MM.1S (cell line): Measurements from ENCODE around the gene GBX1.

Source experiments
- DNase-seq: peaks from one replicate; pipeline ENCODE4 v3.0.0-alpha.2; 2015
- H2AFZ ChIP-seq: fragments of 300-600 bp; sonication (generic); 2 replicates; pipeline ENCODE4 v1.6.0; 2016; ENCODE audit warnings: antibody characterized with exemption, low read length
- H3F3A ChIP-seq: fragments of 300-600 bp; sonication (generic); 2 replicates; pipeline ENCODE4 v1.6.1; 2016; ENCODE audit warnings: mild to moderate bottlenecking, antibody characterized with exemption, low read length, moderate library complexity, mixed read lengths; ENCODE audit not compliant: insufficient read depth
- H3K27ac ChIP-seq: fragments of 300-600 bp; sonication (generic); 2 replicates; pipeline ENCODE4 v1.5.1; 2016; ENCODE audit warnings: mild to moderate bottlenecking, low read length
- H3K27me3 ChIP-seq: fragments of 300-600 bp; sonication (generic); replicated peaks from 2 replicates; pipeline ENCODE4 v1.6.0; 2016; ENCODE audit warnings: low read length; ENCODE audit not compliant: insufficient read depth
- H3K36me3 ChIP-seq: fragments of 300-600 bp; sonication (generic); replicated peaks from 2 replicates; pipeline ENCODE4 v1.6.1; 2016; ENCODE audit warnings: mild to moderate bottlenecking, low read length, mixed read lengths; ENCODE audit not compliant: insufficient read depth
- H3K4me1 ChIP-seq: fragments of 300-600 bp; sonication (generic); 2 replicates; pipeline ENCODE4 v1.6.1; 2016; ENCODE audit warnings: low read length, mixed read lengths
- H3K4me2 ChIP-seq: fragments of 300-600 bp; sonication (generic); 2 replicates; pipeline ENCODE4 v1.6.0; 2016; ENCODE audit warnings: low read depth, low read length
- H3K4me3 ChIP-seq: fragments of 300-600 bp; sonication (generic); 2 replicates; pipeline ENCODE4 v1.5.1; 2016; ENCODE audit warnings: low read length, mixed read lengths
- H3K79me2 ChIP-seq: fragments of 300-600 bp; sonication (generic); 2 replicates; pipeline ENCODE4 v1.6.1; 2016; ENCODE audit warnings: mixed run types, low read length, mixed read lengths
- H3K9ac ChIP-seq: fragments of 300-600 bp; sonication (generic); 2 replicates; pipeline ENCODE4 v1.6.1; 2016; ENCODE audit warnings: low read length, mixed read lengths
- H3K9me2 ChIP-seq: fragments of 300-600 bp; sonication (generic); replicated peaks from 2 replicates; pipeline ENCODE4 v1.6.1; 2016; ENCODE audit warnings: mild to moderate bottlenecking, low read length, mixed read lengths; ENCODE audit not compliant: insufficient read depth
- H3K9me3 ChIP-seq: fragments of 300-600 bp; sonication (generic); replicated peaks from 2 replicates; pipeline ENCODE4 v1.6.1; 2016; ENCODE audit warnings: mild to moderate bottlenecking, low read length, mixed read lengths; ENCODE audit not compliant: insufficient read depth
- H4K20me1 ChIP-seq: fragments of 300-600 bp; sonication (generic); 2 replicates; pipeline ENCODE4 v1.6.1; 2016; ENCODE audit warnings: mild to moderate bottlenecking, low read length, moderate library complexity, mixed read lengths; ENCODE audit not compliant: insufficient read depth
- EZH2 ChIP-seq: fragments of 300-600 bp; sonication (generic); optimal IDR thresholded peaks from 2 replicates; pipeline ENCODE3; 2017; ENCODE audit warnings: low read depth, mild to moderate bottlenecking, antibody characterized with exemption, low read length, mixed read lengths
- EZH2phosphoT487 ChIP-seq: fragments of 300-600 bp; sonication (generic); IDR thresholded peaks from 2 replicates; pipeline ENCODE4 v1.6.1; 2018; ENCODE audit warnings: antibody characterized with exemption, low read length
- TF ChIP-seq, protein P1 (sequence below): fragments of 300-600 bp; sonication (generic); IDR thresholded peaks from 2 replicates; pipeline ENCODE4 v1.5.1; 2016; ENCODE audit warnings: antibody characterized with exemption, low read length, mixed read lengths

The GBX1 gene

DNA sequence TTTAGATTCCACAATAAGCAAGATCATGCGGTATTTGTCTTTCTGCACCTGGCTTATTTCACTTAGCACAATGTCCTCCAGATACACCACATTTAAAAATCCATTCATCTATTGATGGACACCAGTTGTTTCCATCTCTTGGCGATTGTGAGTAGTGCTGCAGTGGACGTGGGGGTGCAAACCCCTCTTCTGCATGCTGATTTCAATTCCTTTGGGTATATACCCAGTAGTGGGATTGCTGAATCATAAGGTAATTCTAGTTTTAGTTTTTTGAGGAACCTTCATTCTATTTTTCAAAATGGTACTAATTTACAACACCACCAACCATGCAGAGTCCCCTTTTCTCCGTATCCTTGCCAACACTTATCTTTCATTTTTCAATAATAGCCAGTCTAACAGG, 21.5 kb upstream of the GBX1 start:
- no peak for TF ChIP-seq EZH2
- TF ChIP-seq, protein P1, sequence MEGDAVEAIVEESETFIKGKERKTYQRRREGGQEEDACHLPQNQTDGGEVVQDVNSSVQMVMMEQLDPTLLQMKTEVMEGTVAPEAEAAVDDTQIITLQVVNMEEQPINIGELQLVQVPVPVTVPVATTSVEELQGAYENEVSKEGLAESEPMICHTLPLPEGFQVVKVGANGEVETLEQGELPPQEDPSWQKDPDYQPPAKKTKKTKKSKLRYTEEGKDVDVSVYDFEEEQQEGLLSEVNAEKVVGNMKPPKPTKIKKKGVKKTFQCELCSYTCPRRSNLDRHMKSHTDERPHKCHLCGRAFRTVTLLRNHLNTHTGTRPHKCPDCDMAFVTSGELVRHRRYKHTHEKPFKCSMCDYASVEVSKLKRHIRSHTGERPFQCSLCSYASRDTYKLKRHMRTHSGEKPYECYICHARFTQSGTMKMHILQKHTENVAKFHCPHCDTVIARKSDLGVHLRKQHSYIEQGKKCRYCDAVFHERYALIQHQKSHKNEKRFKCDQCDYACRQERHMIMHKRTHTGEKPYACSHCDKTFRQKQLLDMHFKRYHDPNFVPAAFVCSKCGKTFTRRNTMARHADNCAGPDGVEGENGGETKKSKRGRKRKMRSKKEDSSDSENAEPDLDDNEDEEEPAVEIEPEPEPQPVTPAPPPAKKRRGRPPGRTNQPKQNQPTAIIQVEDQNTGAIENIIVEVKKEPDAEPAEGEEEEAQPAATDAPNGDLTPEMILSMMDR: no peak
- no peak for TF ChIP-seq EZH2phosphoT487
- no peaks in the 10 kb centered on the region for H3K9me2 ChIP-seq
- H2AFZ ChIP-seq: no peak overlapping the region
- no peak overlapping the region for H3K4me2 ChIP-seq
- no peak overlapping the region for H3K4me3 ChIP-seq
- no peaks in the 10 kb centered on the region for H4K20me1 ChIP-seq
- no peak for DNase-seq
- no peaks in the 10 kb centered on the region for H3F3A ChIP-seq
- H3K79me2 ChIP-seq: no peaks in the 10 kb centered on the region
- no peaks in the 10 kb centered on the region for H3K4me1 ChIP-seq
- H3K27ac ChIP-seq: no peak overlapping the region
- peaks cover 89% of the 10 kb centered on the region for H3K27me3 ChIP-seq
- H3K9me3 ChIP-seq: no peaks in the 10 kb centered on the region
- H3K9ac ChIP-seq: no peak overlapping the region
- no peaks in the 10 kb centered on the region for H3K36me3 ChIP-seq

DNA sequence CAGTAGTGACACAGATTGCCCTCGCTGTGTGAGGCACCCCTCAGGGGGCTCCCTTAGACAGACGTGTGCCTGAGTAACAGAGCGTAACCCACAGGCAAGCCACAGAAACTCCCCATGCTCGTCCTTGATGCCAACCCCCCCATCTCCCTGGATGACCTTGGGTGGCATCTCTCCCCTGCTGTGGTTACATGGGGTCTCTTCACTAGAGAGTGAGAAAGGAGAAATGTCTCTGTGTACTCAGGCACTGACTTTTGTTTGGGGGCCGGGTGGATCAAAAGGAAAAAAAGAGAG, 20.7 kb upstream of the GBX1 start:
- Histone ChIP-seq H3K9me3 (no peaks in the 10 kb centered on the region), H3K79me2 (no peaks in the 10 kb centered on the region), H3K9me2 (no peaks in the 10 kb centered on the region), H3K27me3 (peaks cover 87% of the 10 kb centered on the region), H3K9ac (no peak overlapping the region), H3F3A (no peaks in the 10 kb centered on the region), H2AFZ (no peak overlapping the region), H3K27ac (no peak overlapping the region), H3K4me3 (no peak overlapping the region), H3K36me3 (no peaks in the 10 kb centered on the region), H3K4me2 (no peak overlapping the region), H3K4me1 (no peaks in the 10 kb centered on the region), H4K20me1 (no peaks in the 10 kb centered on the region)
- TF ChIP-seq EZH2phosphoT487: no peak
- TF ChIP-seq EZH2: no peak
- TF ChIP-seq, protein P1: no peak
- no peak for DNase-seq

DNA sequence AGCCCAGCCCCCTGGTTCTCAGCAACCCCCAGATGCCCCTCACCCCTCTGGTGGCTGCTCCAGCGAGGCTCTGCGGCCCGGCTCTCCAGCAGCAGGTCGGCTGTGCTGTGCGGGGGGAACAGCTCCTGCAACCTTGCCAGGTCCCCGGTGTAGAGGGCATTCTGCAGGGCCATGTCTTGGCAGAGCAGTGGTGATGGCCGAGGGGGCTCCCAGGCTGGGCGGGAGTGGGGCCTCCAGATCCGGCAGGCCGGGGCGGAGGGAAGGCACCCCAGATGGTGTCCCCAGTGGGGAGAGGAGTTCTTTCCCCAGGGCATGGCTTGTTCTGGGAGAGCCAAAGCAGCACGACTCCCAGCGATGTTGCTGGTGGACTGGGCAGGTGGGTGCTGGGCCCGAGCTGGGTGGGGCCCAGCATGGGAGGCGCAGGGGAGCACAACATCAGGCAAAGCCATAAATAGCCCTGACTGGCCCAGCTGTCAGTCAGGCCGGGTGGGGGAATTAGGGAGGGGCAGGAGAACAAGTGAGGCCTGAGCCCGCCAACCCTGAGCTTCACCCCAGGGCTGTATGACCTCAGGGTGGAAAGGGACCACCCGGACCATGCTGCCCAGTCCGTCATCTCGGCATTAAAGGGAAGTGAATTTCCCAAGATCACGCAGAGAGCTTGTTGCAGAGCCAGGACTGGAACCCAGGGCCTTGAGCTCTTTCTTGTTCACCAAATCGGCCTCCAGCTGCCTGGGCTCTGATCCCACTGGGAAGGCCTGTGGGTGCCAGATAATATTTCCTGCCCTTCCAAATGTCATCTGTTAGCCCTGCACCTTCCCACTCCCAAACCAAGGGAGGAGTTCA, 20.1 kb upstream of the GBX1 start:
- DNase-seq: no peak
- H3K4me1 ChIP-seq: no peaks in the 10 kb centered on the region
- no peaks in the 10 kb centered on the region for H3K36me3 ChIP-seq
- TF ChIP-seq EZH2: no peak
- no peak for TF ChIP-seq EZH2phosphoT487
- TF ChIP-seq, protein P1: no peak
- no peak overlapping the region for H2AFZ ChIP-seq
- H3K9ac ChIP-seq: no peak overlapping the region
- H3K9me2 ChIP-seq: no peaks in the 10 kb centered on the region
- H3K27ac ChIP-seq: no peak overlapping the region
- H3K4me2 ChIP-seq: no peak overlapping the region
- no peaks in the 10 kb centered on the region for H3F3A ChIP-seq
- no peak overlapping the region for H3K4me3 ChIP-seq
- H3K79me2 ChIP-seq: no peaks in the 10 kb centered on the region
- no peaks in the 10 kb centered on the region for H4K20me1 ChIP-seq
- no peaks in the 10 kb centered on the region for H3K9me3 ChIP-seq
- H3K27me3 ChIP-seq: peaks cover 87% of the 10 kb centered on the region
